Stomach (tissue), 4 donors: ENCODE measurements around the gene XIRP2.

Source experiments
- CTCF ChIP-seq, 7 experiments: fragments of 450-650 bp in 4 of 7; fragments of 200-600 bp in 3 of 7; sonication (generic) in 3 of 7; IDR thresholded peaks; one replicate each; pipeline ENCODE4 v1.5.1; 2016 to 2019; ENCODE audit warnings: antibody characterized with exemption in 7 of 7, control low read depth in 2 of 7, mild to moderate bottlenecking in 1 of 7
- POLR2A ChIP-seq, 4 donors: fragments of 450-650 bp; IDR thresholded peaks; one replicate each; pipeline ENCODE4 v1.6.1; 2016; ENCODE audit warnings: antibody characterized with exemption in 4 of 4, control low read depth in 2 of 4, mild to moderate bottlenecking in 1 of 4, moderate library complexity in 1 of 4
- POLR2AphosphoS5 ChIP-seq, 3 donors: sonication (generic); formaldehyde crosslinking; IDR thresholded peaks; one replicate each; pipeline ENCODE4 v1.6.1; 2016; ENCODE audit warnings: antibody characterized with exemption in 3 of 3

- TF ChIP-seq CTCF (IDR thresholded peaks at IDR 0.05) (no peak), POLR2A (IDR thresholded peaks at IDR 0.05) (no peak), POLR2AphosphoS5 (IDR thresholded peaks at IDR 0.05) (no peak)
These were observed 349.2 kb downstream of the XIRP2 start for GRCh38 chr2:167237478-167237877.
